Measurements from ENCODE around the gene TESMIN.

Gene TESMIN

GRCh38 chr11:68782711-68783110 lies 31.4 kb upstream of the TESMIN start:
- no peak overlapping the region for H3K4me3 ChIP-seq (ENCODE audit: low read length)
- TF ChIP-seq CTCF (IDR thresholded peaks at IDR 0.05; ENCODE audit: insufficient read depth, low read depth, low read length, missing control alignments) = no peak
- no peak for DNase-seq (ENCODE audit: low read depth)

- no peak overlapping the region for H3K4me3 ChIP-seq (ENCODE audit: low read length)
- TF ChIP-seq CTCF (IDR thresholded peaks at IDR 0.05; ENCODE audit: insufficient read depth, low read depth, low read length, missing control alignments) = no peak
- no peak for DNase-seq (ENCODE audit: low read depth)
Observed at GRCh38 chr11:68780829-68781228, 29.5 kb upstream of the TESMIN start.

GRCh38 chr11:68778205-68778604 lies 26.9 kb upstream of the TESMIN start:
- no peak for DNase-seq (ENCODE audit: low read depth)
- TF ChIP-seq CTCF (IDR thresholded peaks at IDR 0.05; ENCODE audit: insufficient read depth, low read depth, low read length, missing control alignments) = no peak
- no peak overlapping the region for H3K4me3 ChIP-seq (ENCODE audit: low read length)

- DNase-seq (ENCODE audit: low read depth) = no peak
- TF ChIP-seq CTCF (IDR thresholded peaks at IDR 0.05; ENCODE audit: insufficient read depth, low read depth, low read length, missing control alignments) = no peak
- H3K4me3 ChIP-seq (ENCODE audit: low read length) = no peak overlapping the region
Observed at GRCh38 chr11:68776442-68777235, 25.3 kb upstream of the TESMIN start.

GRCh38 chr11:68775951-68776388 lies 24.6 kb upstream of the TESMIN start:
- TF ChIP-seq CTCF (IDR thresholded peaks at IDR 0.05; ENCODE audit: insufficient read depth, low read depth, low read length, missing control alignments) = no peak
- H3K4me3 ChIP-seq (ENCODE audit: low read length) = no peak overlapping the region
- DNase-seq (ENCODE audit: low read depth) = no peak

- DNase-seq (ENCODE audit: low read depth) = no peak
- H3K4me3 ChIP-seq (ENCODE audit: low read length) = no peak overlapping the region
- no peak for TF ChIP-seq CTCF (IDR thresholded peaks at IDR 0.05; ENCODE audit: insufficient read depth, low read depth, low read length, missing control alignments)
Observed at GRCh38 chr11:68774194-68774585, 22.9 kb upstream of the TESMIN start.
